ENCODE measurements around the gene B3GALT2.

- TF ChIP-seq EZH2 (IDR thresholded peaks at IDR 0.05; ENCODE audit: insufficient read depth, poor library complexity, severe bottlenecking): no peak
- TF ChIP-seq EZH2phosphoT487 (IDR thresholded peaks at IDR 0.05; ENCODE audit: insufficient read depth, low read depth): no peak
Measured at GRCh38 chr1:193142409-193142808, 44.0 kb downstream of the B3GALT2 start.

All from GM23248 (cell line).